HEK293 (cell line): Measurements from ENCODE around the gene GGT5.

Source experiments
- CTCF ChIA-PET: fragments of 350-600 bp; formaldehyde crosslinking; extraction: SDS; loops from one replicate; lab custom pipeline; 2021; ENCODE audit warnings: antibody characterized with exemption; lab: Yijun Ruan, JAX
- POLR2A ChIA-PET: fragments of 300-600 bp; formaldehyde crosslinking; extraction: SDS; loops from one replicate; lab custom pipeline; 2020; ENCODE audit warnings: antibody characterized with exemption, inconsistent platforms; lab: Yijun Ruan, JAX
- H3K27ac ChIP-seq: fragments of 200-500 bp; sonication (Bioruptor generic); 2 replicates; pipeline ENCODE4 v1.5.1; 2014; ENCODE audit warnings: low read depth, low read length, control low read depth, inconsistent platforms; ENCODE audit errors: extremely low read depth
- H3K36me3 ChIP-seq, 2 experiments: fragments of 200-500 bp in 1 of 2; sonication (Bioruptor generic) in 1 of 2; 1 replicate in 1 of 2; 2 replicates in 1 of 2; pipeline ENCODE4 v1.5.1; 2014 to 2017; ENCODE audit warnings: inconsistent platforms in 2 of 2, low read length in 2 of 2; ENCODE audit not compliant: control insufficient read depth in 2 of 2, insufficient read depth in 1 of 2
- H3K4me1 ChIP-seq: fragments of 200-500 bp; sonication (Bioruptor generic); 2 replicates; pipeline ENCODE4 v1.5.1; 2014; ENCODE audit warnings: mild to moderate bottlenecking, low read length, inconsistent platforms; ENCODE audit not compliant: control insufficient read depth, insufficient read depth
- H3K4me3 ChIP-seq: 2 replicates; pipeline ENCODE4 v1.5.1; 2011; ENCODE audit warnings: low read depth, mild to moderate bottlenecking, control low read depth, low read length, moderate library complexity
- H3K9me3 ChIP-seq: fragments of 200-500 bp; sonication (Bioruptor generic); 2 replicates; pipeline ENCODE4 v1.5.1; 2014; ENCODE audit warnings: low read depth, low read length, inconsistent platforms; ENCODE audit not compliant: control insufficient read depth, insufficient read depth
- GLIS1 ChIP-seq: fragments of 450-650 bp; formaldehyde crosslinking; IDR thresholded peaks from 2 replicates; pipeline ENCODE4 v1.5.1; 2016; ENCODE audit warnings: missing biosample characterization, missing genetic modification characterization
- GLIS2 ChIP-seq: fragments of 450-650 bp; formaldehyde crosslinking; IDR thresholded peaks from 2 replicates; pipeline ENCODE4 v1.5.1; 2016; ENCODE audit warnings: missing biosample characterization, missing genetic modification characterization
- IKZF3 ChIP-seq: fragments of 450-650 bp; IDR thresholded peaks from 2 replicates; pipeline ENCODE4 v1.5.0; 2018; ENCODE audit warnings: missing biosample characterization, mild to moderate bottlenecking, missing genetic modification characterization, moderate library complexity
- KLF7 ChIP-seq: fragments of 450-650 bp; formaldehyde crosslinking; IDR thresholded peaks from 2 replicates; pipeline ENCODE4 v1.5.1; 2016; ENCODE audit warnings: missing biosample characterization, missing genetic modification characterization, borderline replicate concordance
- OVOL3 ChIP-seq: fragments of 450-650 bp; formaldehyde crosslinking; IDR thresholded peaks from 2 replicates; pipeline ENCODE4 v1.5.1; 2016; ENCODE audit warnings: missing biosample characterization, missing genetic modification characterization
- YY2 ChIP-seq: fragments of 450-650 bp; formaldehyde crosslinking; IDR thresholded peaks from 2 replicates; pipeline ENCODE4 v1.5.1; 2016; ENCODE audit warnings: missing biosample characterization, missing genetic modification characterization
- ZBTB21 ChIP-seq: fragments of 450-650 bp; formaldehyde crosslinking; IDR thresholded peaks from 2 replicates; pipeline ENCODE4 v1.5.1; 2017; ENCODE audit warnings: missing biosample characterization, missing genetic modification characterization
- ZBTB8A ChIP-seq: fragments of 450-650 bp; formaldehyde crosslinking; IDR thresholded peaks from 2 replicates; pipeline ENCODE4 v1.5.1; 2016; ENCODE audit warnings: missing biosample characterization, missing genetic modification characterization
- ZFHX2 ChIP-seq: fragments of 450-650 bp; formaldehyde crosslinking; conservative IDR thresholded peaks from 2 replicates; pipeline ENCODE4 v1.5.1; 2016; ENCODE audit warnings: missing biosample characterization, missing genetic modification characterization
- ZIC2 ChIP-seq: fragments of 450-650 bp; formaldehyde crosslinking; IDR thresholded peaks from 2 replicates; pipeline ENCODE4 v1.5.1; 2016; ENCODE audit warnings: missing biosample characterization, missing genetic modification characterization
- ZNF174 ChIP-seq: fragments of 450-650 bp; formaldehyde crosslinking; IDR thresholded peaks from 2 replicates; pipeline ENCODE4 v1.5.0; 2017; ENCODE audit warnings: missing biosample characterization, mild to moderate bottlenecking, missing genetic modification characterization
- ZNF221 ChIP-seq: fragments of 450-650 bp; formaldehyde crosslinking; IDR thresholded peaks from 2 replicates; pipeline ENCODE4 v1.5.1; 2017; ENCODE audit warnings: missing biosample characterization, missing genetic modification characterization, borderline replicate concordance
- ZNF311 ChIP-seq: fragments of 450-650 bp; formaldehyde crosslinking; IDR thresholded peaks from 2 replicates; pipeline ENCODE4 v1.5.1; 2017; ENCODE audit warnings: missing biosample characterization, missing genetic modification characterization, borderline replicate concordance
- ZNF433 ChIP-seq: fragments of 450-650 bp; formaldehyde crosslinking; IDR thresholded peaks from 2 replicates; pipeline ENCODE4 v1.5.1; 2016; ENCODE audit warnings: missing biosample characterization, missing genetic modification characterization, low read depth
- ZNF701 ChIP-seq: fragments of 450-650 bp; formaldehyde crosslinking; IDR thresholded peaks from 2 replicates; pipeline ENCODE4 v1.5.1; 2016; ENCODE audit warnings: missing biosample characterization, missing genetic modification characterization
- TF ChIP-seq, protein P1 (sequence below): fragments of 450-650 bp; formaldehyde crosslinking; IDR thresholded peaks from 2 replicates; pipeline ENCODE4 v1.5.1; 2017; ENCODE audit warnings: missing biosample characterization, missing genetic modification characterization
- TF ChIP-seq, protein P2 (sequence below): sonication (generic); formaldehyde crosslinking; IDR thresholded peaks from 2 replicates; pipeline ENCODE4 v1.8.1; 2022; ENCODE audit warnings: mild to moderate bottlenecking, moderate library complexity, missing genetic modification reagents
- TF ChIP-seq, protein P3 (sequence below): fragments of 450-650 bp; formaldehyde crosslinking; IDR thresholded peaks from 2 replicates; pipeline ENCODE4 v1.5.1; 2016; ENCODE audit warnings: missing biosample characterization, missing genetic modification characterization, low read depth
- TF ChIP-seq, protein P4 (sequence below): fragments of 450-650 bp; formaldehyde crosslinking; IDR thresholded peaks from 2 replicates; pipeline ENCODE4 v1.5.1; 2017; ENCODE audit warnings: missing biosample characterization, missing genetic modification characterization

GGT5 gene

DNA sequence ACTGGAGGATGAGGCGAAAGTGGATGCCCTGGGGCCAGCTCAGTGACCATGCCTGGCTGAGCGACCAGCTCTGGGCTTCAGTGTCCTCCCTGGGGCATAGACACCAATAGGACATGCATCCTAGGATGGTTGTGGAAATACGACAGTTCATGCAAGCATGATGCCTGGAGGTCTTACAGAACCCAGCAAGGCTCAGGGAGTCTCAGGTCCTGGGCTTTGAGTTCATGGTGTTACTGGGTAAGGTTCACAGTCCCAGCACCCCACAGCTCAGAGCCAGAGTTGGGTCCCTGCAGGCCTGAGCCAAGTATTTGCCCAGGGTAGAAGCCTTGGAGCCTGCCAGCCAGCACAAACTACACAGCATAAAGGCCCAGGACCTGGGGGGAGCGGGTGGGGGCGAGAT is 67.8 kb downstream of the GGT5 start:
- POLR2A ChIA-PET = no interaction called here
- TF ChIP-seq, protein P1, sequence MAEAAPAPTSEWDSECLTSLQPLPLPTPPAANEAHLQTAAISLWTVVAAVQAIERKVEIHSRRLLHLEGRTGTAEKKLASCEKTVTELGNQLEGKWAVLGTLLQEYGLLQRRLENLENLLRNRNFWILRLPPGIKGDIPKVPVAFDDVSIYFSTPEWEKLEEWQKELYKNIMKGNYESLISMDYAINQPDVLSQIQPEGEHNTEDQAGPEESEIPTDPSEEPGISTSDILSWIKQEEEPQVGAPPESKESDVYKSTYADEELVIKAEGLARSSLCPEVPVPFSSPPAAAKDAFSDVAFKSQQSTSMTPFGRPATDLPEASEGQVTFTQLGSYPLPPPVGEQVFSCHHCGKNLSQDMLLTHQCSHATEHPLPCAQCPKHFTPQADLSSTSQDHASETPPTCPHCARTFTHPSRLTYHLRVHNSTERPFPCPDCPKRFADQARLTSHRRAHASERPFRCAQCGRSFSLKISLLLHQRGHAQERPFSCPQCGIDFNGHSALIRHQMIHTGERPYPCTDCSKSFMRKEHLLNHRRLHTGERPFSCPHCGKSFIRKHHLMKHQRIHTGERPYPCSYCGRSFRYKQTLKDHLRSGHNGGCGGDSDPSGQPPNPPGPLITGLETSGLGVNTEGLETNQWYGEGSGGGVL (tag by site-specific recombination) = no peak
- Histone ChIP-seq H3K4me1 (peaks cover 3% of the 10 kb centered on the region; the same call in 1 of the 2 replicates), H3K36me3 (peaks cover 0 to 43% of the 10 kb centered on the region in 2 experiments; a peak in 2 of 3 replicates), H3K9me3 (no peaks in the 10 kb centered on the region), H3K27ac (no peak overlapping the region), H3K4me3 (no peak overlapping the region)
- CTCF ChIA-PET = interaction anchor here (0.9 to 7.9 kb wide), 3 partner anchors 11 to 37 kb away, joined by 6 to 114 read pairs (median 32); no protein-coding TSS in a partner anchor

DNA sequence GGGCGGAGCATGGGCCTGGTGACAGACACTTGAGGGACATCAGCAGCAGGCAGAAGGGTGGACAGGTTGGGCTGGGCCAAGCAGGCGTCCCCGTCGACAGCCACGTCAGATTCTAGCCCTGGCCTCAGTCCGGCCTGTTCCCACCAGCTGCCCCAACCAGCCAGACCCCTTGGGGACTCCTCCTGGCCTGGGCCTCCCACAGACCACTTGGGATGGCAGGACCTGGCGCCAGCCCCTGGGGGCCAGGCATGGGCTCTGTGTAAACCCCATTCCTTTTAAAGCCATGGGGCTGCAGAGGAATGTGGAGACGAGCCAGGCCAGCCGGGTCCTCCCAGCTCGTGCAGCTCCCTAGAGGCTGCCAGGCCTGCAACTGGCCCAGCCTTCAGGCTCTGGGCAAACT is 68.3 kb downstream of the GGT5 start:
- TF ChIP-seq GLIS1 (peak; percentile 33; the same call in 1 of the 2 replicates), ZNF221 (no peak)
- TF ChIP-seq, all 188 proteins: peak for 1
- Histone ChIP-seq H3K27ac (no peak overlapping the region), H3K9me3 (no peaks in the 10 kb centered on the region), H3K4me3 (no peak overlapping the region), H3K36me3 (peaks cover 0 to 47% of the 10 kb centered on the region in 2 experiments; a peak in 2 of 3 replicates), H3K4me1 (peaks cover 3% of the 10 kb centered on the region; the same call in 1 of the 2 replicates)
- POLR2A ChIA-PET = no interaction called here
- CTCF ChIA-PET = interaction anchor here (0.9 to 7.9 kb wide), 3 partner anchors 11 to 37 kb away, joined by 6 to 114 read pairs (median 32); no protein-coding TSS in a partner anchor

GRCh38 chr22:24176040-24176439 is 68.8 kb downstream of the GGT5 start:
- Histone ChIP-seq H3K4me3 (no peak overlapping the region), H3K9me3 (no peaks in the 10 kb centered on the region), H3K4me1 (no peaks in the 10 kb centered on the region)
- CTCF ChIA-PET = interaction anchor here (0.6 to 7.9 kb wide), 9 partner anchors 10 to 191 kb away, joined by 3 to 114 read pairs (median 4); partner anchors contain the start of gene CABIN1
- TF ChIP-seq ZFHX2 (tag by site-specific recombination) = no peak
- TF ChIP-seq GLIS2 = no peak
- TF ChIP-seq ZBTB8A = no peak
- TF ChIP-seq ZBTB21 = no peak
- no peak for TF ChIP-seq ZNF174 (tag by site-specific recombination)
- no peak for TF ChIP-seq ZNF701 (tag by site-specific recombination)
- TF ChIP-seq ZIC2 (tag by site-specific recombination) = no peak
- TF ChIP-seq ZNF311 (tag by site-specific recombination) = no peak
- no peak for TF ChIP-seq ZNF433 (tag by site-specific recombination)
- no peak for TF ChIP-seq IKZF3
- TF ChIP-seq OVOL3 (tag by site-specific recombination) = no peak
- TF ChIP-seq, protein P2, sequence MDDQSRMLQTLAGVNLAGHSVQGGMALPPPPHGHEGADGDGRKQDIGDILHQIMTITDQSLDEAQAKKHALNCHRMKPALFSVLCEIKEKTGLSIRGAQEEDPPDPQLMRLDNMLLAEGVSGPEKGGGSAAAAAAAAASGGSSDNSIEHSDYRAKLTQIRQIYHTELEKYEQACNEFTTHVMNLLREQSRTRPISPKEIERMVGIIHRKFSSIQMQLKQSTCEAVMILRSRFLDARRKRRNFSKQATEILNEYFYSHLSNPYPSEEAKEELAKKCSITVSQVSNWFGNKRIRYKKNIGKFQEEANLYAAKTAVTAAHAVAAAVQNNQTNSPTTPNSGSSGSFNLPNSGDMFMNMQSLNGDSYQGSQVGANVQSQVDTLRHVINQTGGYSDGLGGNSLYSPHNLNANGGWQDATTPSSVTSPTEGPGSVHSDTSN = no peak
- TF ChIP-seq, protein P3, sequence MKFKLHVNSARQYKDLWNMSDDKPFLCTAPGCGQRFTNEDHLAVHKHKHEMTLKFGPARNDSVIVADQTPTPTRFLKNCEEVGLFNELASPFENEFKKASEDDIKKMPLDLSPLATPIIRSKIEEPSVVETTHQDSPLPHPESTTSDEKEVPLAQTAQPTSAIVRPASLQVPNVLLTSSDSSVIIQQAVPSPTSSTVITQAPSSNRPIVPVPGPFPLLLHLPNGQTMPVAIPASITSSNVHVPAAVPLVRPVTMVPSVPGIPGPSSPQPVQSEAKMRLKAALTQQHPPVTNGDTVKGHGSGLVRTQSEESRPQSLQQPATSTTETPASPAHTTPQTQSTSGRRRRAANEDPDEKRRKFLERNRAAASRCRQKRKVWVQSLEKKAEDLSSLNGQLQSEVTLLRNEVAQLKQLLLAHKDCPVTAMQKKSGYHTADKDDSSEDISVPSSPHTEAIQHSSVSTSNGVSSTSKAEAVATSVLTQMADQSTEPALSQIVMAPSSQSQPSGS = no peak
- TF ChIP-seq YY2 (tag by site-specific recombination) = no peak
- TF ChIP-seq KLF7 (tag by site-specific recombination) = no peak
- TF ChIP-seq, protein P4, sequence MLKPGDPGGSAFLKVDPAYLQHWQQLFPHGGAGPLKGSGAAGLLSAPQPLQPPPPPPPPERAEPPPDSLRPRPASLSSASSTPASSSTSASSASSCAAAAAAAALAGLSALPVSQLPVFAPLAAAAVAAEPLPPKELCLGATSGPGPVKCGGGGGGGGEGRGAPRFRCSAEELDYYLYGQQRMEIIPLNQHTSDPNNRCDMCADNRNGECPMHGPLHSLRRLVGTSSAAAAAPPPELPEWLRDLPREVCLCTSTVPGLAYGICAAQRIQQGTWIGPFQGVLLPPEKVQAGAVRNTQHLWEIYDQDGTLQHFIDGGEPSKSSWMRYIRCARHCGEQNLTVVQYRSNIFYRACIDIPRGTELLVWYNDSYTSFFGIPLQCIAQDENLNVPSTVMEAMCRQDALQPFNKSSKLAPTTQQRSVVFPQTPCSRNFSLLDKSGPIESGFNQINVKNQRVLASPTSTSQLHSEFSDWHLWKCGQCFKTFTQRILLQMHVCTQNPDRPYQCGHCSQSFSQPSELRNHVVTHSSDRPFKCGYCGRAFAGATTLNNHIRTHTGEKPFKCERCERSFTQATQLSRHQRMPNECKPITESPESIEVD (tag by site-specific recombination) = no peak
- TF ChIP-seq, all 188 proteins: peak for 0
- POLR2A ChIA-PET = no interaction called here
- no peak overlapping the region for H3K27ac ChIP-seq
- H3K36me3 ChIP-seq = peaks cover 0 to 53% of the 10 kb centered on the region in 2 experiments; a peak in 2 of 3 replicates
